Measurements from ENCODE around the gene NOP58. TPM values are rescaled to one million over a fixed set of nuclear protein-coding genes. Genes with fewer than 3 reads are reported as not detected.

NOP58 gene
- total RNA-seq, 4 donors from 2014 or later, result 68.2 to 151 (median 90.3) TPM

DNA sequence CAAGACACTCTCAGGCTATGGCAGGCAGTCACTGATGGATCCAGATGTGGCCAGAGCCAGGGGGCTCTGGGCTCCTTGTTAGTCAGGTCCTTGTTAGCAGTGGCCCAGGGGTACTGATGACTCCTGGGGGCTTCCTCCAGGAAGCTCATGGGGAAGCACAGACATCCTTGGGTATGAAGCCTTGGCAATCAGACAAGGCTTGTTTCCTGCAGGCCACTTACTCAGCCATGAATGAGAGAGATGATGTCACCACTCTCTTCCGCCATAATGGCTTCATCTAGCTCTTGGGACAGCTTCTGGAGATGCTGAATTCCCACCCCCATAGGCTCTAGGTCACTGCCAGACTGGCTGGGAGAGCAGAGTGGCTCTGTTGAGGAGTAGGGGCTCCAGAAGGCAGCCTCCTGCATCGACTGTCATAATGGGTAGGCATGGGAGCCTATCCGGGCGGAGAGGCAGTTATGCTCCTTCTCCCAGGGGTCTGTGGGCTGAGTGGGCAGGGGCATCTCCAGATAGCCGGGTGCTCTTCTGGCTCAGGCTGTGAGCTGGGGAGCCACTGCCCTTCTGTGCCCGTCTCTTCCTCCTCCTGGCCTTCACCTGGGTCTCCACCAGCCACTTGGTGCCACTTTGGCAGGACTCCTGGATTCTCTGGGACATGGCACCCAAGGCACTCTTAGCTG is 70.4 kb downstream of the NOP58 start:
- TF ChIP-seq POLR2A (IDR thresholded peaks at IDR 0.05), result no peak
- TF ChIP-seq, protein P1, sequence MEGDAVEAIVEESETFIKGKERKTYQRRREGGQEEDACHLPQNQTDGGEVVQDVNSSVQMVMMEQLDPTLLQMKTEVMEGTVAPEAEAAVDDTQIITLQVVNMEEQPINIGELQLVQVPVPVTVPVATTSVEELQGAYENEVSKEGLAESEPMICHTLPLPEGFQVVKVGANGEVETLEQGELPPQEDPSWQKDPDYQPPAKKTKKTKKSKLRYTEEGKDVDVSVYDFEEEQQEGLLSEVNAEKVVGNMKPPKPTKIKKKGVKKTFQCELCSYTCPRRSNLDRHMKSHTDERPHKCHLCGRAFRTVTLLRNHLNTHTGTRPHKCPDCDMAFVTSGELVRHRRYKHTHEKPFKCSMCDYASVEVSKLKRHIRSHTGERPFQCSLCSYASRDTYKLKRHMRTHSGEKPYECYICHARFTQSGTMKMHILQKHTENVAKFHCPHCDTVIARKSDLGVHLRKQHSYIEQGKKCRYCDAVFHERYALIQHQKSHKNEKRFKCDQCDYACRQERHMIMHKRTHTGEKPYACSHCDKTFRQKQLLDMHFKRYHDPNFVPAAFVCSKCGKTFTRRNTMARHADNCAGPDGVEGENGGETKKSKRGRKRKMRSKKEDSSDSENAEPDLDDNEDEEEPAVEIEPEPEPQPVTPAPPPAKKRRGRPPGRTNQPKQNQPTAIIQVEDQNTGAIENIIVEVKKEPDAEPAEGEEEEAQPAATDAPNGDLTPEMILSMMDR (IDR thresholded peaks at IDR 0.05), result no peak
- Histone ChIP-seq H3K4me3 (replicated peaks in 1 of 3) (no peak overlapping the region), H3K4me1 (peaks cover 0 to 3% of the 10 kb centered on the region in 2 donors), H3K27me3 (no peaks in the 10 kb centered on the region), H3K9me3 (no peaks in the 10 kb centered on the region), H3K27ac (no peak overlapping the region), H3K36me3 (no peaks in the 10 kb centered on the region)
- intact Hi-C loops (cut with DNase I), result no loop called here
- 80 to 97% methylated on average over 5 to 6 of the region's 6 CpGs for WGBS, 2 donors
- DNase-seq, result no peak

DNA sequence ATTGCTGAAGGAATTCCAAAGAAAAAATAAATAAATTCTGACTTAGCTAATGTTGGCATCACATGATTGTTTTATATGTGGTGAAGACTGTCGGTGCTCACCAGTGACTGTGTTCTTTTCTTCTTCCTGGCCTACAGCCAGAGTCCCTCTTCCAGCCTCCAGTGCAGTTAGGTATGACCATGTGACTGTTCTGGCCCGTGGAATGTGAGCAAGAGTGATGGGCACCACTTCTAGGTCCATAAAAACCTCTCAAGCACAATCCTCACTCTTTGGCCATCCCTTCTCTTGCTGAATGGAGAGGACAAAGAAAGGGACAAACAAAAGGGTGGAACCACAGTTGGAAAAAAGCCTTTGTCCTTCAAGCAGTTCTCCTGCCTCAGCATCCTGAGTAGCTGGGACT is 71.6 kb downstream of the NOP58 start:
- DNase-seq, result peak; percentile 63 to 64
- intact Hi-C loops (cut with DNase I), result no loop called here
- Histone ChIP-seq H3K9me3 (no peaks in the 10 kb centered on the region), H3K4me1 (peaks cover 0 to 3% of the 10 kb centered on the region in 2 donors), H3K36me3 (no peaks in the 10 kb centered on the region), H3K4me3 (replicated peaks in 1 of 3) (no peak overlapping the region), H3K27ac (no peak overlapping the region), H3K27me3 (no peaks in the 10 kb centered on the region)
- TF ChIP-seq POLR2A (IDR thresholded peaks at IDR 0.05), result no peak
- TF ChIP-seq, protein P1 (IDR thresholded peaks at IDR 0.05), result no peak
- 13 to 16% methylated on average over 2 of the region's 2 CpGs for WGBS, 2 donors

DNA sequence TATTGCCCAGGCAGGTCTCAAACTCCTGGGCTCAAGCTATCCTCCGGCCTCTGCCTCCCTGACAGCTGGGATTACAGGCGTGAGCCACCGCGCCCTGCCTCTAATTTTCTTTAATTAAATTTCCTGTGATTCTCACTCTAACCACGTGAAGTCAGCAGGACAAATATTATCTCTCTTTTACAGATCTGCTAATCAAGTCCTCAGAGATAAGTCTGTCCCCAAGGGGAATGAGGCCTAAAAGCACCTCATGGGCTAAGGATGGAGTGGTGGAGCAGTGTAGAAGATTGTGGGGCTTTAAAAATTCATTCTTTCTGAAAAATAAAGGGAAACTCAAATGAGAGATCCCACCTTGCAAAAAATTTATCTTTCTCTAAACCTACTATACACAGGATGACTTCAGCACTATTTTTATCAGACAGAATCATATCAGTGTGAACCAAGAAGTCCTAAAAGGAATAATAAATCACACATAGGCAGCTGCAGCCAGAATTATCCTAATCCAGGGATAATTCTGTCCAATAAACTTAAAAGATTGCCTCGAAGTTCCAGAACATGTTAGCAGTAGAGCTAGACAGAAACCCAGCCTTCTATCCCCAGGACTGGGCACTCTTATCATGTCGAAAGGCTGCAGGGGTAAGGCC is 72.3 kb downstream of the NOP58 start:
- H3K9me3 ChIP-seq, result no peaks in the 10 kb centered on the region
- H3K4me3 ChIP-seq (replicated peaks in 1 of 3), result no peak overlapping the region
- no peaks in the 10 kb centered on the region for H3K27me3 ChIP-seq
- H3K4me1 ChIP-seq, result peaks cover 0 to 3% of the 10 kb centered on the region in 2 donors
- intact Hi-C loops (cut with DNase I), result no loop called here
- H3K36me3 ChIP-seq, result no peaks in the 10 kb centered on the region
- no peak overlapping the region for H3K27ac ChIP-seq
- TF ChIP-seq POLR2A (IDR thresholded peaks at IDR 0.05), result no peak
- WGBS, 2 donors, result 84 to 91% methylated on average over 7 of the region's 7 CpGs
- DNase-seq, result no peak

DNA sequence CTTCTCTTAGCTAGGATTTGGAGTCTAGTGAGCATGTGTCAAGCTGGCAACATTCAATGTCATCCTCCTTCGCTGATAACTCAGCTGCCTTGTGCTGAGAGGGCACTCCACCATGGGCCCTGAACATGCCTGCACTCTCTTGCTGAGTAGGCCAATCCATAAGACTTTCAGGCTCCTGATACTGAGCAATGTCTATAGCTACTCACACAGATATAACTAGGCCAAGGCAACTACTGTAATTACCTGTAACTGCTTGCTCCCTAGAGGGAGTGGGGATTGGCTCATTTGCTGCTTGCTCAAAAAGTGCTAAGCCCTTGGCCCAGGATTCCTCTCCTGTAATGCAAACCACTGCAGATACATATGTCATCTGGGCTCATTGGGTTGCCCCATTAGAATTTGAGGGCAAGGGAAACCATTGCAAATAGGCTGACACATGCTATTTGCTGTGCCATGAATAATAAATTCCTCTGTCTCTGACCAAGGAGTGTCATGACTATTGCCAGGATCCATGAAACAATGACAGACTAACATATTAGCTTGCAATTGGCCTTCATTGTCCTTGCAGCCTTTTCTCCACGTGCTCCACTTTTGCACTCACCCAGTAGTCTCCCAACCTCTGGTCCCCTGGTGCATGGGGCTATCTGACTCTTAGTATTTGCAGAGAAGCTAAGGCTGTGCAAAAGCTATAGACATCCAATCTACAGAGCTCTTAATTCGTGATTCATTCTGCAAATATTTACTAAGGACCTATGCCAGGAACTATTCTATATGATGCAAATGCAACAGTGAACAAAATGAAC is 73.7 kb downstream of the NOP58 start:
- intact Hi-C loops (cut with DNase I), result no loop called here
- no peak overlapping the region for H3K4me3 ChIP-seq (replicated peaks in 1 of 3)
- no peaks in the 10 kb centered on the region for H3K36me3 ChIP-seq
- WGBS, 2 donors, result 65 to 89% methylated on average over 3 of the region's 3 CpGs
- DNase-seq, result no peak
- no peak overlapping the region for H3K27ac ChIP-seq
- H3K9me3 ChIP-seq, result no peaks in the 10 kb centered on the region
- H3K27me3 ChIP-seq, result no peaks in the 10 kb centered on the region
- TF ChIP-seq, protein P1 (IDR thresholded peaks at IDR 0.05), result no peak
- no peak for TF ChIP-seq POLR2A (IDR thresholded peaks at IDR 0.05)
- H3K4me1 ChIP-seq, result peaks cover 0 to 3% of the 10 kb centered on the region in 2 donors

DNA sequence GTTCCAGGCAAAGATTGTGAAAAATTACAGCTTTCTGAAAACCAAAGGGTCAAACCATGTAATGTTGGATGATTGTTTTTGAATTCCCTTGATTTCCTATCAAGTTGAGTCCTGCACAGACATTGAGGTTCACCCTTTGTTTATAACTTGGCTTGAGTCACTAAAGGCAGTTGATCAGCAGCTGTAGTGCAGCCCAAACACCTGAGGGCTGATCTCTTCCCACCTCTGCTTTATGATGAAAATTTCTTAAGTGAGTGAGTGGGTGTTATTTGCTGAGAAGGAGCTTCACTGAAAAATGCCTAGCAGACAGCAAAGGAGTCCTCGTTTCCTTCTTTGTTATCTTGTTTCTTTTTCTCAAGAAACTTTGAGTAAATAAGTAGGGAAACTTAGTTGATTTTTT is 78.6 kb downstream of the NOP58 start:
- WGBS, 2 donors, result 65% methylated on average over 1 of the region's 1 CpG
- no peak for DNase-seq
- Histone ChIP-seq H3K27ac (no peak overlapping the region), H3K4me1 (no peaks in the 10 kb centered on the region), H3K36me3 (no peaks in the 10 kb centered on the region), H3K27me3 (no peaks in the 10 kb centered on the region), H3K9me3 (no peaks in the 10 kb centered on the region), H3K4me3 (replicated peaks in 1 of 3) (no peak overlapping the region)
- intact Hi-C loops (cut with DNase I), result no loop called here
- no peak for TF ChIP-seq POLR2A (IDR thresholded peaks at IDR 0.05)
- TF ChIP-seq, protein P1 (IDR thresholded peaks at IDR 0.05), result no peak

Measured in thyroid gland (tissue), 4 donors.